HepG2 (cell line): ENCODE data around the gene ASIC3. TPM values are rescaled to one million over a fixed set of nuclear protein-coding genes. Genes with fewer than 3 reads are reported as not detected.

Source experiments
- NCOR1 ChIP-seq: fragments of 200-600 bp; sonication (generic); IDR thresholded peaks from 2 replicates; pipeline ENCODE4 v1.7.0; 2017; ENCODE audit warnings: antibody characterized with exemption, low read length, borderline replicate concordance
- ZNF256 ChIP-seq: sonication (generic); formaldehyde crosslinking; conservative IDR thresholded peaks from 2 replicates; pipeline ENCODE4 v1.4.0; 2020; ENCODE audit warnings: missing genetic modification reagents
- polyA plus RNA-seq, 8 experiments: library from polyadenylated mRNA; depleted of rRNA in 3 of 8; stranded (reverse) in 7 of 8; unstranded in 1 of 8; fragments of >200 nt; fragmentation: Illumina TruSeq in 4 of 8; extraction: Trizol in 4 of 8; gene quantifications; 2 replicates each; pipeline versions ENCODE4 v1.2.1 to v1.2.3, GENCODE V29; 2011 to 2016; ENCODE audit warnings: low read depth in 4 of 8, missing spikeins in 1 of 8, mixed read lengths in 1 of 8; ENCODE audit not compliant: insufficient read depth in 1 of 8
- total RNA-seq, 5 experiments: library from RNA; depleted of rRNA; stranded (reverse); fragments of >200 nt; fragmentation: Illumina TruSeq; extraction: Trizol; gene quantifications; 2 replicates each; pipeline ENCODE4 v1.2.3, GENCODE V29; 2016; ENCODE audit warnings: low read depth in 1 of 5
- TF ChIP-seq, protein P1 (sequence below), 2 experiments: fragments of 450-650 bp in 1 of 2; sonication (generic) in 1 of 2; formaldehyde crosslinking in 1 of 2; IDR thresholded peaks; 2 replicates each; pipeline versions ENCODE4 v1.6.1 to v1.8.0; 2016 to 2022; ENCODE audit warnings: antibody characterized with exemption in 1 of 2, mild to moderate bottlenecking in 1 of 2, missing genetic modification reagents in 1 of 2
- TF ChIP-seq, protein P2 (sequence below): sonication (generic); formaldehyde crosslinking; IDR thresholded peaks from 2 replicates; pipeline ENCODE4 v1.9.0; 2022; ENCODE audit warnings: missing genetic modification reagents, mild to moderate bottlenecking, borderline replicate concordance
- TF ChIP-seq, protein P3 (sequence below): sonication (generic); formaldehyde crosslinking; IDR thresholded peaks from 2 replicates; pipeline ENCODE4 v1.4.0; 2020; ENCODE audit warnings: missing genetic modification reagents, mild to moderate bottlenecking, borderline replicate concordance
- TF ChIP-seq, protein P4 (sequence below): sonication (generic); formaldehyde crosslinking; IDR thresholded peaks from 2 replicates; pipeline ENCODE4 v1.4.0; 2020; ENCODE audit warnings: mild to moderate bottlenecking, missing genetic modification reagents
- TF ChIP-seq, protein P5 (sequence below): sonication (generic); formaldehyde crosslinking; IDR thresholded peaks from 2 replicates; pipeline ENCODE4 v1.8.1; 2022; ENCODE audit warnings: mild to moderate bottlenecking, missing genetic modification reagents

ASIC3 gene
- total and polyA plus RNA-seq, 2 of the 13 experiments (the other 11 are each of a cell fraction or from before 2014, with no cell fraction given), result 0.51 TPM; not detected in 1

DNA sequence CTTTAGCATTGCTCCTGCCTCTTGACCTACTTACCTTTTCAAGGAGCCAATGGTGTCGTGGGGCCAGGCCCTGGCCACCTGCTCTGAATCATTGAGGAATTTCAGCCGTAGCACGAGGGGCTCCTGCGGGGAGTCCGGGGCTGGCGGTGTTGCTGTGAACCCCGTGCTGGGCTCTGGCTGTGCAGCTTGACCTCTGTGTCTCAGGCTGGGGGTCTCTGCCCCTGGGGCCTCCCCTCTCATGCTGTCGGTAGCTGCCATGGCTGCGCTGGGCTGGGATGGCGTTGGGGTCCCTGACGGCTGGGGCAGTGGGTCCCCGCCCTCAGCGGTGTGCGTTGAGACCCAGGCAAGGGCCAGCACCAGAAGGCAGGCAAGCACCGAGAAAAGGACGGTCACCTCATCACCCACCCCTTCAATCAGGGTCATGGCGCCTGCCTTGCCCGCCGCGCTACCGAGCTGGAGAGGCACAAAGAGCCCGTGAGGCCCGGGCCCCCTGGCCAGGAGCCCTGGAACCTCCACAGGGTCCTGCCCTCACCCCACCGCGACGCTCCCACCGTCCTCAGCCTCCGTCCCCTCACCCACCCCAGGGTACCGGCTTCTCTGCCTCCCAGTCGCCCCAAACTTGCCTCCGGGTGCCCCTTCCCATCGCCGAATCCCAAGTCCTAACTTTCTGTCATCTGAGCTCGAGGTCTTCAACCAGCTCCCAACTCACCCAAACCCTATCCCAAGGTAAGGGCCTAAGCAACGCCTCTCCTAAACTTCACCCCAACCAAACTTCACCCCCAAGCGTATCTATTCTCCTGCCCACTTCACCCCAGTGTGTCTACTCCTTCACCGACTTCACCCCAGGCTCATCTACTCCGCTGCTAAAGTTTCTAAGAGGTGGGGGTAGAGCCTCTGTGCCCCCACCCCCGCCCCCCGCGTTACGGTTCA, 34.1 kb downstream of the ASIC3 start (continued):
- TF ChIP-seq, protein P1, sequence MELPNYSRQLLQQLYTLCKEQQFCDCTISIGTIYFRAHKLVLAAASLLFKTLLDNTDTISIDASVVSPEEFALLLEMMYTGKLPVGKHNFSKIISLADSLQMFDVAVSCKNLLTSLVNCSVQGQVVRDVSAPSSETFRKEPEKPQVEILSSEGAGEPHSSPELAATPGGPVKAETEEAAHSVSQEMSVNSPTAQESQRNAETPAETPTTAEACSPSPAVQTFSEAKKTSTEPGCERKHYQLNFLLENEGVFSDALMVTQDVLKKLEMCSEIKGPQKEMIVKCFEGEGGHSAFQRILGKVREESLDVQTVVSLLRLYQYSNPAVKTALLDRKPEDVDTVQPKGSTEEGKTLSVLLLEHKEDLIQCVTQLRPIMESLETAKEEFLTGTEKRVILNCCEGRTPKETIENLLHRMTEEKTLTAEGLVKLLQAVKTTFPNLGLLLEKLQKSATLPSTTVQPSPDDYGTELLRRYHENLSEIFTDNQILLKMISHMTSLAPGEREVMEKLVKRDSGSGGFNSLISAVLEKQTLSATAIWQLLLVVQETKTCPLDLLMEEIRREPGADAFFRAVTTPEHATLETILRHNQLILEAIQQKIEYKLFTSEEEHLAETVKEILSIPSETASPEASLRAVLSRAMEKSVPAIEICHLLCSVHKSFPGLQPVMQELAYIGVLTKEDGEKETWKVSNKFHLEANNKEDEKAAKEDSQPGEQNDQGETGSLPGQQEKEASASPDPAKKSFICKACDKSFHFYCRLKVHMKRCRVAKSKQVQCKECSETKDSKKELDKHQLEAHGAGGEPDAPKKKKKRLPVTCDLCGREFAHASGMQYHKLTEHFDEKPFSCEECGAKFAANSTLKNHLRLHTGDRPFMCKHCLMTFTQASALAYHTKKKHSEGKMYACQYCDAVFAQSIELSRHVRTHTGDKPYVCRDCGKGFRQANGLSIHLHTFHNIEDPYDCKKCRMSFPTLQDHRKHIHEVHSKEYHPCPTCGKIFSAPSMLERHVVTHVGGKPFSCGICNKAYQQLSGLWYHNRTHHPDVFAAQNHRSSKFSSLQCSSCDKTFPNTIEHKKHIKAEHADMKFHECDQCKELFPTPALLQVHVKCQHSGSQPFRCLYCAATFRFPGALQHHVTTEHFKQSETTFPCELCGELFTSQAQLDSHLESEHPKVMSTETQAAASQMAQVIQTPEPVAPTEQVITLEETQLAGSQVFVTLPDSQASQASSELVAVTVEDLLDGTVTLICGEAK (IDR thresholded peaks at IDR 0.05), result no peak
- TF ChIP-seq, protein P1 (CRISPR knock-in tag; IDR thresholded peaks at IDR 0.05), result no peak
- TF ChIP-seq, protein P2, sequence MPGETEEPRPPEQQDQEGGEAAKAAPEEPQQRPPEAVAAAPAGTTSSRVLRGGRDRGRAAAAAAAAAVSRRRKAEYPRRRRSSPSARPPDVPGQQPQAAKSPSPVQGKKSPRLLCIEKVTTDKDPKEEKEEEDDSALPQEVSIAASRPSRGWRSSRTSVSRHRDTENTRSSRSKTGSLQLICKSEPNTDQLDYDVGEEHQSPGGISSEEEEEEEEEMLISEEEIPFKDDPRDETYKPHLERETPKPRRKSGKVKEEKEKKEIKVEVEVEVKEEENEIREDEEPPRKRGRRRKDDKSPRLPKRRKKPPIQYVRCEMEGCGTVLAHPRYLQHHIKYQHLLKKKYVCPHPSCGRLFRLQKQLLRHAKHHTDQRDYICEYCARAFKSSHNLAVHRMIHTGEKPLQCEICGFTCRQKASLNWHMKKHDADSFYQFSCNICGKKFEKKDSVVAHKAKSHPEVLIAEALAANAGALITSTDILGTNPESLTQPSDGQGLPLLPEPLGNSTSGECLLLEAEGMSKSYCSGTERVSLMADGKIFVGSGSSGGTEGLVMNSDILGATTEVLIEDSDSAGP (CRISPR knock-in tag), result 0 out of 2 replicates have a peak, but pooled peaks have one; percentile 6
- TF ChIP-seq NCOR1, result no peak
- TF ChIP-seq, protein P3, sequence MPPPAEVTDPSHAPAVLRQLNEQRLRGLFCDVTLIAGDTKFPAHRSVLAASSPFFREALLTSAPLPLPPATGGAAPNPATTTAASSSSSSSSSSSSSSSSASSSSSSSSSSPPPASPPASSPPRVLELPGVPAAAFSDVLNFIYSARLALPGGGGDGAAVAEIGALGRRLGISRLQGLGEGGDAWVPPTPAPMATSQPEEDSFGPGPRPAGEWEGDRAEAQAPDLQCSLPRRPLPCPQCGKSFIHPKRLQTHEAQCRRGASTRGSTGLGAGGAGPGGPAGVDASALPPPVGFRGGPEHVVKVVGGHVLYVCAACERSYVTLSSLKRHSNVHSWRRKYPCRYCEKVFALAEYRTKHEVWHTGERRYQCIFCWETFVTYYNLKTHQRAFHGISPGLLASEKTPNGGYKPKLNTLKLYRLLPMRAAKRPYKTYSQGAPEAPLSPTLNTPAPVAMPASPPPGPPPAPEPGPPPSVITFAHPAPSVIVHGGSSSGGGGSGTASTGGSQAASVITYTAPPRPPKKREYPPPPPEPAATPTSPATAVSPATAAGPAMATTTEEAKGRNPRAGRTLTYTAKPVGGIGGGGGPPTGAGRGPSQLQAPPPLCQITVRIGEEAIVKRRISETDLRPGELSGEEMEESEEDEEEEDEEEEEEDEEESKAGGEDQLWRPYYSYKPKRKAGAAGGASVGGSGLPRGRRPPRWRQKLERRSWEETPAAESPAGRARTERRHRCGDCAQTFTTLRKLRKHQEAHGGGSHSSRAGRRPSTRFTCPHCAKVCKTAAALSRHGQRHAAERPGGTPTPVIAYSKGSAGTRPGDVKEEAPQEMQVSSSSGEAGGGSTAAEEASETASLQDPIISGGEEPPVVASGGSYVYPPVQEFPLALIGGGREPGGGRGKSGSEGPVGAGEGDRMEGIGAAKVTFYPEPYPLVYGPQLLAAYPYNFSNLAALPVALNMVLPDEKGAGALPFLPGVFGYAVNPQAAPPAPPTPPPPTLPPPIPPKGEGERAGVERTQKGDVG, result no peak
- TF ChIP-seq, protein P4, sequence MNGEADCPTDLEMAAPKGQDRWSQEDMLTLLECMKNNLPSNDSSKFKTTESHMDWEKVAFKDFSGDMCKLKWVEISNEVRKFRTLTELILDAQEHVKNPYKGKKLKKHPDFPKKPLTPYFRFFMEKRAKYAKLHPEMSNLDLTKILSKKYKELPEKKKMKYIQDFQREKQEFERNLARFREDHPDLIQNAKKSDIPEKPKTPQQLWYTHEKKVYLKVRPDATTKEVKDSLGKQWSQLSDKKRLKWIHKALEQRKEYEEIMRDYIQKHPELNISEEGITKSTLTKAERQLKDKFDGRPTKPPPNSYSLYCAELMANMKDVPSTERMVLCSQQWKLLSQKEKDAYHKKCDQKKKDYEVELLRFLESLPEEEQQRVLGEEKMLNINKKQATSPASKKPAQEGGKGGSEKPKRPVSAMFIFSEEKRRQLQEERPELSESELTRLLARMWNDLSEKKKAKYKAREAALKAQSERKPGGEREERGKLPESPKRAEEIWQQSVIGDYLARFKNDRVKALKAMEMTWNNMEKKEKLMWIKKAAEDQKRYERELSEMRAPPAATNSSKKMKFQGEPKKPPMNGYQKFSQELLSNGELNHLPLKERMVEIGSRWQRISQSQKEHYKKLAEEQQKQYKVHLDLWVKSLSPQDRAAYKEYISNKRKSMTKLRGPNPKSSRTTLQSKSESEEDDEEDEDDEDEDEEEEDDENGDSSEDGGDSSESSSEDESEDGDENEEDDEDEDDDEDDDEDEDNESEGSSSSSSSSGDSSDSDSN (CRISPR knock-in tag), result peak; percentile 32; the same call in 1 of the 2 replicates
- no peak for TF ChIP-seq ZNF256 (CRISPR knock-in tag)
- TF ChIP-seq, protein P5, sequence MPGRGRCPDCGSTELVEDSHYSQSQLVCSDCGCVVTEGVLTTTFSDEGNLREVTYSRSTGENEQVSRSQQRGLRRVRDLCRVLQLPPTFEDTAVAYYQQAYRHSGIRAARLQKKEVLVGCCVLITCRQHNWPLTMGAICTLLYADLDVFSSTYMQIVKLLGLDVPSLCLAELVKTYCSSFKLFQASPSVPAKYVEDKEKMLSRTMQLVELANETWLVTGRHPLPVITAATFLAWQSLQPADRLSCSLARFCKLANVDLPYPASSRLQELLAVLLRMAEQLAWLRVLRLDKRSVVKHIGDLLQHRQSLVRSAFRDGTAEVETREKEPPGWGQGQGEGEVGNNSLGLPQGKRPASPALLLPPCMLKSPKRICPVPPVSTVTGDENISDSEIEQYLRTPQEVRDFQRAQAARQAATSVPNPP (CRISPR knock-in tag), result no peak
